HepG2 (cell line): ENCODE data around the gene ATP1B2. TPM values are rescaled to one million over a fixed set of nuclear protein-coding genes. Genes with fewer than 3 reads are reported as not detected.

Experiments
- ATAC-seq: fragments of 200-7000 bp; cut with Tn5 transposase; 3 replicates; pipeline ENCODE4 v1.9.1; 2020; ENCODE audit warnings: mild to moderate bottlenecking, moderate library complexity
- Bru-seq: library from RNA; stranded (reverse); fragments of 400-500 nt; gene quantifications from one replicate; lab custom pipeline; 2021; lab: Mats Ljungman, UMichigan
- BruChase-seq, 2 experiments: library from RNA; stranded (reverse); fragments of 400-500 nt; gene quantifications; one replicate each; lab custom pipeline; 2021; lab: Mats Ljungman, UMichigan
- BruUV-seq: library from RNA; stranded (reverse); fragments of 400-500 nt; replicated peaks from 2 replicates; lab custom pipeline; 2021; lab: Mats Ljungman, UMichigan
- CTCF ChIA-PET: fragments of 300-600 bp; formaldehyde crosslinking; extraction: SDS; loops from one replicate; lab custom pipeline; 2021; ENCODE audit warnings: low total read pairs, inconsistent platforms, low intra/inter-chr PET ratio; lab: Yijun Ruan, JAX
- POLR2A ChIA-PET: fragments of 350-600 bp; sonication (Branson Sonifier 250); formaldehyde crosslinking; loops from one replicate; lab custom pipeline; 2020; ENCODE audit warnings: antibody characterized with exemption, inconsistent platforms; lab: Yijun Ruan, JAX
- DNase-seq: peaks from one replicate; pipeline ENCODE4 v3.0.0-alpha.2; 2015; ENCODE audit warnings: low spot score
- FAIRE-seq: peaks from 3 replicates; lab custom pipeline; 2011; peaks lifted over from hg19 to GRCh38; lab: Jason Lieb, UNC
- H2AFZ ChIP-seq: one replicate; pipeline ENCODE4 v1.6.1; 2011; ENCODE audit warnings: low read length, inconsistent platforms
- H3K27ac ChIP-seq: fragments of 300-600 bp; 3 replicates; pipeline ENCODE4 v1.8.0; 2011; ENCODE audit warnings: mixed run types, mild to moderate bottlenecking, mixed read lengths, low read length, inconsistent platforms; ENCODE audit not compliant: insufficient read depth; ENCODE audit errors: extremely low read length
- H3K27me3 ChIP-seq, 2 experiments: fragments of 200-600 bp in 1 of 2; 2 replicates in 1 of 2; 3 replicates in 1 of 2; pipeline versions ENCODE4 v1.6.0 to v1.8.0; 2011; ENCODE audit warnings: low read length in 2 of 2, mild to moderate bottlenecking in 2 of 2, moderate library complexity in 2 of 2, inconsistent platforms in 1 of 2; ENCODE audit not compliant: insufficient read depth in 2 of 2, control insufficient read depth in 1 of 2
- H3K36me3 ChIP-seq, 2 experiments: fragments of 200-600 bp in 1 of 2; replicated peaks in 1 of 2; 2 replicates in 1 of 2; 3 replicates in 1 of 2; pipeline versions ENCODE4 v1.5.1 to v1.8.0; 2011; ENCODE audit warnings: low read length in 2 of 2, inconsistent platforms in 1 of 2; ENCODE audit not compliant: insufficient read depth in 2 of 2, control insufficient read depth in 1 of 2
- H3K4me1 ChIP-seq: 2 replicates; pipeline ENCODE4 v1.5.1; 2012; ENCODE audit warnings: low read length, inconsistent platforms; ENCODE audit not compliant: insufficient read depth
- H3K4me2 ChIP-seq: 2 replicates; pipeline ENCODE4 v1.6.0; 2011; ENCODE audit warnings: low read depth, low read length, inconsistent platforms
- H3K4me3 ChIP-seq, 3 experiments: fragments of 200-600 bp in 1 of 3; sonication (generic), shearing (Covaris generic) in 1 of 3; replicated peaks in 1 of 3; 2 replicates each; pipeline ENCODE4 v1.5.1; 2011 to 2016; ENCODE audit warnings: low read length in 3 of 3, inconsistent platforms in 2 of 3, low read depth in 2 of 3, mild to moderate bottlenecking in 2 of 3, control low read depth in 1 of 3, mixed read lengths in 1 of 3; ENCODE audit not compliant: insufficient read depth in 1 of 3
- H3K79me2 ChIP-seq: one replicate; pipeline ENCODE4 v1.6.1; 2011; ENCODE audit warnings: low read length, inconsistent platforms; ENCODE audit not compliant: insufficient read depth
- H3K9ac ChIP-seq: 2 replicates; pipeline ENCODE4 v1.6.0; 2011; ENCODE audit warnings: mild to moderate bottlenecking, low read depth, low read length, inconsistent platforms; ENCODE audit not compliant: insufficient read depth
- H3K9me3 ChIP-seq: 2 replicates; pipeline ENCODE4 v1.5.1; 2012; ENCODE audit warnings: mild to moderate bottlenecking, low read length
- H4K20me1 ChIP-seq: 2 replicates; pipeline ENCODE4 v1.6.0; 2011; ENCODE audit warnings: inconsistent platforms, mild to moderate bottlenecking, low read length, moderate library complexity; ENCODE audit not compliant: insufficient read depth
- AHR ChIP-seq: IDR thresholded peaks from 2 replicates; pipeline ENCODE4 v1.6.1; 2018; ENCODE audit warnings: missing genetic modification reagents, missing compliant biosample characterization
- CENPT ChIP-seq: sonication (generic); formaldehyde crosslinking; IDR thresholded peaks from 2 replicates; pipeline ENCODE4 v1.8.0; 2022; ENCODE audit warnings: low read depth, mild to moderate bottlenecking, moderate library complexity, missing genetic modification reagents
- CREB1 ChIP-seq, 2 experiments: fragments of 450-650 bp in 1 of 2; IDR thresholded peaks; 2 replicates each; pipeline ENCODE4 v1.6.1; 2016 to 2017; ENCODE audit warnings: control low read depth in 1 of 2, mild to moderate bottlenecking in 1 of 2, missing compliant biosample characterization in 1 of 2, missing genetic modification characterization in 1 of 2
- DRAP1 ChIP-seq: IDR thresholded peaks from 2 replicates; pipeline ENCODE4 v1.6.1; 2016; ENCODE audit warnings: missing genetic modification reagents, missing compliant biosample characterization
- FOXA1 ChIP-seq, 2 experiments: fragments of 450-650 bp in 1 of 2; sonication (generic) in 1 of 2; formaldehyde crosslinking in 1 of 2; IDR thresholded peaks; 2 replicates each; pipeline versions ENCODE4 v1.4.0 to v1.6.1; 2016 to 2020; ENCODE audit warnings: missing genetic modification reagents in 1 of 2
- GATAD2A ChIP-seq: IDR thresholded peaks from 2 replicates; pipeline ENCODE4 v1.6.1; 2016
- HNRNPH1 ChIP-seq: fragments of 200-400 bp; formaldehyde crosslinking; optimal IDR thresholded peaks from 2 replicates; pipeline ENCODE3; 2017; ENCODE audit warnings: mild to moderate bottlenecking, low read depth, low read length
- NR2F1 ChIP-seq, 2 experiments: fragments of 450-650 bp in 1 of 2; formaldehyde crosslinking in 1 of 2; IDR thresholded peaks; 2 replicates each; pipeline versions ENCODE4 v1.5.0 to v1.6.1; 2016 to 2020; ENCODE audit warnings: mild to moderate bottlenecking in 1 of 2, missing compliant biosample characterization in 1 of 2, missing genetic modification reagents in 1 of 2, moderate library complexity in 1 of 2
- PATZ1 ChIP-seq: sonication (generic); formaldehyde crosslinking; IDR thresholded peaks from 2 replicates; pipeline ENCODE4 v1.4.0; 2020; ENCODE audit warnings: missing genetic modification reagents
- PHF21A ChIP-seq: sonication (generic); formaldehyde crosslinking; IDR thresholded peaks from 2 replicates; pipeline ENCODE4 v1.5.0; 2020; ENCODE audit warnings: mild to moderate bottlenecking, missing genetic modification reagents
- WGBS: methylation state at CpG from one replicate; pipeline ENCODE4 v1.1.6; 2017; ENCODE audit warnings: low lambda C conversion rate; 5-methylcytosine and 5-hydroxymethylcytosine counted together
- in situ Hi-C: cut with HindIII; loops from 2 replicates; pipeline ENCODE4 v1.10.0; 2017; ENCODE audit warnings: low pct_unique_long_range_greater_than_20kb; ENCODE audit not compliant: extremely low pct_ligation_motif_present
- intact Hi-C: fragments of 100-400 bp; cut with micrococcal nuclease; formaldehyde crosslinking; loops from one replicate; pipeline ENCODE4 v1.10.0; 2022; ENCODE audit not compliant: unreplicated experiment
- long read RNA-seq, 2 experiments: library from RNA in 1 of 2; library from polyadenylated mRNA in 1 of 2; stranded (forward) in 1 of 2; unstranded in 1 of 2; transcript quantifications; one replicate each; pipeline ENCODE4 v2.0.0, GENCODE V29; 2019 to 2022
- polyA minus RNA-seq, 3 experiments: library from RNA; depleted of rRNA, polyadenylated mRNA; stranded (reverse); fragments of >200 nt; gene quantifications; 2 replicates each; pipeline ENCODE4 v1.2.3, GENCODE V29; 2011; ENCODE audit warnings: low replicate concordance in 1 of 3
- polyA plus RNA-seq, 8 experiments: library from polyadenylated mRNA; depleted of rRNA in 3 of 8; stranded (reverse) in 7 of 8; unstranded in 1 of 8; fragments of >200 nt; fragmentation: Illumina TruSeq in 4 of 8; extraction: Trizol in 4 of 8; gene quantifications; 2 replicates each; pipeline versions ENCODE4 v1.2.1 to v1.2.3, GENCODE V29; 2011 to 2016; ENCODE audit warnings: low read depth in 4 of 8, missing spikeins in 1 of 8, mixed read lengths in 1 of 8; ENCODE audit not compliant: insufficient read depth in 1 of 8
- total RNA-seq, 5 experiments: library from RNA; depleted of rRNA; stranded (reverse); fragments of >200 nt; fragmentation: Illumina TruSeq; extraction: Trizol; gene quantifications; 2 replicates each; pipeline ENCODE4 v1.2.3, GENCODE V29; 2016; ENCODE audit warnings: low read depth in 1 of 5
- TF ChIP-seq, protein P1 (sequence below): sonication (generic); formaldehyde crosslinking; IDR thresholded peaks from 2 replicates; pipeline ENCODE4 v1.4.0; 2020; ENCODE audit warnings: missing genetic modification reagents
- TF ChIP-seq, protein P2 (sequence below): sonication (generic); formaldehyde crosslinking; IDR thresholded peaks from 2 replicates; pipeline ENCODE4 v1.5.0; 2020; ENCODE audit warnings: mild to moderate bottlenecking, missing genetic modification reagents, borderline replicate concordance

ATP1B2 gene, protein sequence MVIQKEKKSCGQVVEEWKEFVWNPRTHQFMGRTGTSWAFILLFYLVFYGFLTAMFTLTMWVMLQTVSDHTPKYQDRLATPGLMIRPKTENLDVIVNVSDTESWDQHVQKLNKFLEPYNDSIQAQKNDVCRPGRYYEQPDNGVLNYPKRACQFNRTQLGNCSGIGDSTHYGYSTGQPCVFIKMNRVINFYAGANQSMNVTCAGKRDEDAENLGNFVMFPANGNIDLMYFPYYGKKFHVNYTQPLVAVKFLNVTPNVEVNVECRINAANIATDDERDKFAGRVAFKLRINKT
- total RNA-seq (2016; rRNA removed; fragmentation: Illumina TruSeq; extraction: Trizol) (not detected in 2 replicates), polyA plus RNA-seq (2011; rRNA removed) (0.04 TPM in 1 of 2 replicates, not detected in the other), polyA minus RNA-seq (2011; rRNA and poly(A)+ RNA removed; ENCODE audit: low replicate concordance) (not detected in 2 replicates), Bru-seq, nascent RNA (not detected), BruChase-seq, experiment 1, labeled RNA remaining after a 6-hour chase (percentile 19 among the genes with signal in this experiment), BruChase-seq, experiment 2, labeled RNA remaining after a 2-hour chase (percentile 10 among the genes with signal in this experiment)
- not detected in 2 replicates for total RNA-seq (2016; cell fraction: cytosol; rRNA removed; fragmentation: Illumina TruSeq; extraction: Trizol; ENCODE audit: low read depth)
- total RNA-seq (2016; cell fraction: insoluble cytoplasmic fraction; rRNA removed; fragmentation: Illumina TruSeq; extraction: Trizol) = not detected in 2 replicates
- total RNA-seq (2016; cell fraction: membrane; rRNA removed; fragmentation: Illumina TruSeq; extraction: Trizol) = not detected in 2 replicates
- not detected in 2 replicates for total RNA-seq (2016; cell fraction: nucleus; rRNA removed; fragmentation: Illumina TruSeq; extraction: Trizol)
- 0.03 TPM in 1 of 2 replicates, not detected in the other for polyA plus RNA-seq (2011; cell fraction: cytosol; rRNA removed)
- polyA plus RNA-seq (2011; cell fraction: nucleus; rRNA removed) = not detected in 2 replicates
- 0.12 and 0.25 TPM in 2 replicates for polyA plus RNA-seq (2012)
- polyA plus RNA-seq (2016; cell fraction: cytosol; fragmentation: Illumina TruSeq; extraction: Trizol; ENCODE audit: low read depth) = not detected in 2 replicates
- polyA plus RNA-seq (2016; cell fraction: insoluble cytoplasmic fraction; fragmentation: Illumina TruSeq; extraction: Trizol; ENCODE audit: low read depth) = 0.51 TPM in 1 of 2 replicates, not detected in the other
- not detected in 2 replicates for polyA plus RNA-seq (2016; cell fraction: membrane; fragmentation: Illumina TruSeq; extraction: Trizol; ENCODE audit: low read depth)
- 0.19 TPM in 1 of 2 replicates, not detected in the other for polyA plus RNA-seq (2016; cell fraction: nucleus; fragmentation: Illumina TruSeq; extraction: Trizol; ENCODE audit: insufficient read depth, low read depth)
- polyA minus RNA-seq (2011; cell fraction: cytosol; rRNA and poly(A)+ RNA removed) = not detected in 2 replicates
- polyA minus RNA-seq (2011; cell fraction: nucleus; rRNA and poly(A)+ RNA removed) = not detected in 2 replicates
- long read RNA-seq, experiment 1 = 0 reads
- long read RNA-seq, experiment 2, partial matches to known transcripts = 0 of 1 reads
- long read RNA-seq, experiment 2, other reads (novel, unspliced or antisense) = 1 of 1 reads

DNA sequence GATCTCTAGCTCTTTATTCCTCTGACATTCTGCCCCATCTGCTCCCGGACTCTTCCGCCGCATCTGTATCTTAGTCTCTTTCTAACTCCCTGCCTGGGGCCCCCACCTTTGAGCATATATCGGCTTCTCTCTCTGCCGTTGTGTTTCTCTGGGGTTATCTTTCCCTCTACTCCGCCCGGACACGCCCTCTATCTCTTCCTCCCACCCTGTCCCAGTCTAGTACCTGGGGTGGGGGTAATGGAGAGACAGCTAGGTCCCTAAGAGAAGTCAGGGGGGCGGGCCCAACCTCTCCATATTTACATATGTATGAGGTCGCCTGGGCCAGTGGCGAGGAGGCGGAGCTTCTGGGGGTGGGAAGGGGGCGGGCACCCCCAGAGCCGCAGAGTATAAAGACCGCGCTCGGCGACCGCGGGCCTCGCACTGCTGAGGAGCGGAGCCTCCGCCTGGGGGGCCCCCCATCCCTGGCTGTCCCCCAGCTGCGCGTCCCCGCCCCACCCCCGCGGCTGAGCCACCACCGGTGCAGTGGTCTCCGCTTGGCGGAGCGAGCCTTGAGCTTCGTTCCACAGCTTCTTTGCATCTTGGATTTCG is at the start of gene ATP1B2:
ATP1B2 (plus strand) TSS at position 418 of the 588 bp plus-strand sequence. CDS start 593 bp downstream, outside the sequence.
- Histone ChIP-seq H3K4me3 (peak within 1 kb of the TSS; percentile 40 to 66 (median 43); a peak in 5 of 6 replicates), H2AFZ (peak within 1 kb of the TSS; percentile 30), H3K79me2 (no peaks in the 10 kb centered on the region), H3K9me3 (no peaks in the 10 kb centered on the region), H3K4me1 (peaks cover 20% of the 10 kb centered on the region), H3K27me3 (peaks cover 6 to 55% of the 10 kb centered on the region in 2 experiments), H3K4me2 (peak within 1 kb of the TSS; percentile 75), H3K36me3 (no peaks in the 10 kb centered on the region), H3K27ac (no peak within 1 kb of the TSS), H3K9ac (peak within 1 kb of the TSS; percentile 31; the same call in 1 of the 2 replicates), H4K20me1 (no peaks in the 10 kb centered on the region)
- ChIA-PET POLR2A (interaction anchor here (0.6 to 2.5 kb wide), 12 partner anchors 9 to 523 kb away, joined by 3 to 20 read pairs (median 4); partner anchors contain the start of genes FXR2, MPDU1, POLR2A and SAT2), CTCF (no interaction called here)
- in situ Hi-C loops (no loop called here), intact Hi-C loops (no loop called here)
- ATAC-seq (peak; percentile 82), FAIRE-seq (no peak), DNase-seq (peak; percentile 67)
- no TSS peak for BruUV-seq
- 3% methylated on average over 11 of the region's 34 CpGs for WGBS
- TF ChIP-seq, protein P1, sequence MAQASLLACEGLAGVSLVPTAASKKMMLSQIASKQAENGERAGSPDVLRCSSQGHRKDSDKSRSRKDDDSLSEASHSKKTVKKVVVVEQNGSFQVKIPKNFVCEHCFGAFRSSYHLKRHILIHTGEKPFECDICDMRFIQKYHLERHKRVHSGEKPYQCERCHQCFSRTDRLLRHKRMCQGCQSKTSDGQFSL = peak; percentile 86
- TF ChIP-seq FOXA1 (IDR thresholded peaks at IDR 0.05) = no peak
- TF ChIP-seq FOXA1 (CRISPR knock-in tag; IDR thresholded peaks at IDR 0.05) = 0 out of 2 replicates have a peak, but pooled peaks have one; percentile 9
- TF ChIP-seq AHR (CRISPR knock-in tag) = no peak
- TF ChIP-seq, protein P2, sequence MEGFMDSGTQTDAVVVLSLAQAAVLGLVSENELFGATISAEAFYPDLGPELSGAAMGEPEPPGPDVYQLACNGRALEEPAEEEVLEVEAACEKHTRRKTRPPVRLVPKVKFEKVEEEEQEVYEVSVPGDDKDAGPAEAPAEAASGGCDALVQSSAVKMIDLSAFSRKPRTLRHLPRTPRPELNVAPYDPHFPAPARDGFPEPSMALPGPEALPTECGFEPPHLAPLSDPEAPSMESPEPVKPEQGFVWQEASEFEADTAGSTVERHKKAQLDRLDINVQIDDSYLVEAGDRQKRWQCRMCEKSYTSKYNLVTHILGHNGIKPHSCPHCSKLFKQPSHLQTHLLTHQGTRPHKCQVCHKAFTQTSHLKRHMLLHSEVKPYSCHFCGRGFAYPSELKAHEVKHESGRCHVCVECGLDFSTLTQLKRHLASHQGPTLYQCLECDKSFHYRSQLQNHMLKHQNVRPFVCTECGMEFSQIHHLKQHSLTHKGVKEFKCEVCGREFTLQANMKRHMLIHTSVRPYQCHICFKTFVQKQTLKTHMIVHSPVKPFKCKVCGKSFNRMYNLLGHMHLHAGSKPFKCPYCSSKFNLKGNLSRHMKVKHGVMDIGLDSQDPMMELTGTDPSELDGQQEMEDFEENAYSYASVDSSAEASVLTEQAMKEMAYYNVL (CRISPR knock-in tag) = no peak
- TF ChIP-seq DRAP1 (CRISPR knock-in tag) = peak; percentile 53; the same call in 1 of the 2 replicates
- TF ChIP-seq PATZ1 (CRISPR knock-in tag) = 0 out of 2 replicates have a peak, but pooled peaks have one; percentile 46
- no peak for TF ChIP-seq CENPT (CRISPR knock-in tag)
- no peak for TF ChIP-seq GATAD2A
- TF ChIP-seq PHF21A = no peak
- TF ChIP-seq NR2F1 (CRISPR knock-in tag; IDR thresholded peaks at IDR 0.05) = no peak
- no peak for TF ChIP-seq CREB1 (IDR thresholded peaks at IDR 0.05)
- TF ChIP-seq CREB1 (CRISPR knock-in tag; IDR thresholded peaks at IDR 0.05) = no peak
- TF ChIP-seq HNRNPH1 = no peak
- TF ChIP-seq, all 625 proteins: peak for 4
